Neural crest cell (in vitro differentiated cells): ENCODE data around the gene CLNK. TPM values are rescaled to one million over a fixed set of nuclear protein-coding genes. Genes with fewer than 3 reads are reported as not detected.
"Not testable (repeated sequence)": the region's sequence is repeated elsewhere in the genome, so short reads cannot be mapped to it uniquely, and the experiment has no call there.

Experiments used
- DNase-seq: peaks from one replicate; pipeline ENCODE4 v3.0.0; 2021; ENCODE audit warnings: low read depth, mixed read lengths, low spot score
- H3K27ac Mint-ChIP-seq: one replicate; pipeline ENCODE4 v1.8.0; 2021; ENCODE audit warnings: mild to moderate bottlenecking, mixed read lengths; ENCODE audit not compliant: unreplicated experiment
- H3K27me3 Mint-ChIP-seq: 2 replicates; pipeline ENCODE4 v1.8.0; 2021; ENCODE audit warnings: low read depth, mild to moderate bottlenecking, mixed read lengths
- H3K36me3 Mint-ChIP-seq: 2 replicates; pipeline ENCODE4 v1.8.0; 2021; ENCODE audit warnings: low read depth, mild to moderate bottlenecking, mixed read lengths
- H3K4me1 Mint-ChIP-seq: 2 replicates; pipeline ENCODE4 v1.8.0; 2021; ENCODE audit warnings: mixed read lengths
- H3K4me3 Mint-ChIP-seq: one replicate; pipeline ENCODE4 v1.8.0; 2021; ENCODE audit warnings: mild to moderate bottlenecking, mixed read lengths
- H3K9me3 Mint-ChIP-seq: 2 replicates; pipeline ENCODE4 v1.8.0; 2021; ENCODE audit warnings: mixed read lengths
- total RNA-seq: library from RNA; stranded (reverse); gene quantifications from 2 replicates; pipeline ENCODE4 v1.2.1, GENCODE V29; 2021
- TF ChIP-seq, protein P1 (sequence below): fragments of 200-600 bp; sonication (generic); conservative IDR thresholded peaks from 2 replicates; pipeline ENCODE4 v1.5.0; 2021; ENCODE audit warnings: antibody characterized with exemption, mild to moderate bottlenecking

CLNK gene
- total RNA-seq, 1 donor from 2014 or later = not detected

DNA sequence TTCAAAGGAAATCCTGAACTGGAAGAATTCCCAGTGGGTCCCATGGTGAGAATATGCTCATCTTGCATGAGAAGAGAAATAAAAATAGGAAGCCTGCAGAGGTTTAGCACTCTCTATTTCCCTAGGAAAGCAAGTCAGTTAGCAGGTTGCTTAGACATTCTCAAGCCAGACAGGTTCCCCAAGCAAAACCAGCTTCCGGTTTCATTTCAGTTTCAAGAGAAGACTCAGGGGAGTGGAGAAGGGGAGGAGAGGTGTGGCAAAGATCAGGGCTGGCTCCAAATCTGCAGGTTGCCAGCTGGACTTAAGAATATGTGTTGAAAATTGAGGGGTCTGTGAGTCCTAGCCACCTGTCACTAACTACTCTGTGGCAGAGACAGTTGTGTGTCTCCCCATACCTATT lies 107.5 kb downstream of the CLNK start:
- no peak for DNase-seq
- Mint-ChIP-seq H3K4me3 (no peak overlapping the region), H3K27me3 (no peaks in the 10 kb centered on the region), H3K4me1 (peaks cover 23% of the 10 kb centered on the region), H3K27ac (no peak overlapping the region), H3K9me3 (peaks cover 4% of the 10 kb centered on the region), H3K36me3 (no peaks in the 10 kb centered on the region)
- TF ChIP-seq, protein P1, sequence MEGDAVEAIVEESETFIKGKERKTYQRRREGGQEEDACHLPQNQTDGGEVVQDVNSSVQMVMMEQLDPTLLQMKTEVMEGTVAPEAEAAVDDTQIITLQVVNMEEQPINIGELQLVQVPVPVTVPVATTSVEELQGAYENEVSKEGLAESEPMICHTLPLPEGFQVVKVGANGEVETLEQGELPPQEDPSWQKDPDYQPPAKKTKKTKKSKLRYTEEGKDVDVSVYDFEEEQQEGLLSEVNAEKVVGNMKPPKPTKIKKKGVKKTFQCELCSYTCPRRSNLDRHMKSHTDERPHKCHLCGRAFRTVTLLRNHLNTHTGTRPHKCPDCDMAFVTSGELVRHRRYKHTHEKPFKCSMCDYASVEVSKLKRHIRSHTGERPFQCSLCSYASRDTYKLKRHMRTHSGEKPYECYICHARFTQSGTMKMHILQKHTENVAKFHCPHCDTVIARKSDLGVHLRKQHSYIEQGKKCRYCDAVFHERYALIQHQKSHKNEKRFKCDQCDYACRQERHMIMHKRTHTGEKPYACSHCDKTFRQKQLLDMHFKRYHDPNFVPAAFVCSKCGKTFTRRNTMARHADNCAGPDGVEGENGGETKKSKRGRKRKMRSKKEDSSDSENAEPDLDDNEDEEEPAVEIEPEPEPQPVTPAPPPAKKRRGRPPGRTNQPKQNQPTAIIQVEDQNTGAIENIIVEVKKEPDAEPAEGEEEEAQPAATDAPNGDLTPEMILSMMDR = no peak

DNA sequence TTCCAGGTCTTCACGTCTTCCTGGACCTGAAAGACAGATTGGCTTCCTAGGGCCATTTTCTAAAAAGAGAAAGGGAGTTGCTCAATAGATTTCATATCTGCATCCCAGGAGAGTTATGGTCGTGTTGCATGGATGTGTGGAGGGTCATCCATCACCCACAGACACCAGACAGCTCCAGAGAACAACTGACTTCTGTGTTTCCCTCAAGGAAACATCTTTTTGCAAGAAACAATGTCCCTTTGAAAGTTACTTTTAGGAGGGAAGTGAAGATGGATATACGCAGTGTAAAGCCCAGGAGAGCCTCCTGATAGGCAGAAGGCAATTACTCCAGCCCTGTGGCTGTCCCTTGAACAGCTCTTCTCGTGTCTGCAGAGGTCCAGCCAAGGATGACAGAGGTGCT lies 108.3 kb downstream of the CLNK start:
- Mint-ChIP-seq H3K27me3 (no peaks in the 10 kb centered on the region), H3K9me3 (peaks cover 4% of the 10 kb centered on the region), H3K36me3 (no peaks in the 10 kb centered on the region), H3K27ac (no peak overlapping the region), H3K4me3 (no peak overlapping the region), H3K4me1 (peaks cover 15% of the 10 kb centered on the region)
- no peak for DNase-seq
- TF ChIP-seq, protein P1 = no peak

DNA sequence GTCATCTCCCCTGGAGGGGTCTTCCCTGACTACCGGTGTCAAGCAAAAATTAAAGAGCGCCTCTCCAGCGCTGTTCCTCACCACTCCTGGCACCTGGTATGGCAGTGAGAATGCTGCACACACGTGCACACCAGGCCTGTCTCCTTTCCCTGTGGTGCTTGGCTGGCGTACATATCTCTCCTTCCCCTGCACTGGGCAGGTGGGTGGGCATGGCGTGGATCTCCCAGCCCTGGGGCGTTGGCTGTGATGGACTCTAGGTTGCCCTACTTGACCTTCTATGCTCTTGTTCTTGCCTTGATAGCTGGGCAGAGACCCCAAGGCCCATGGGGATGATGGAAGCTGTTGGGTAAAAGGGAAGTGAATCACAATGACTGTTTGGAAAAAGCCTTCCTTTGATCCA lies 109.2 kb downstream of the CLNK start:
- no peak for DNase-seq
- Mint-ChIP-seq H3K27ac (no peak overlapping the region), H3K27me3 (no peaks in the 10 kb centered on the region), H3K36me3 (no peaks in the 10 kb centered on the region), H3K4me1 (peaks cover 14% of the 10 kb centered on the region), H3K9me3 (peaks cover 4% of the 10 kb centered on the region), H3K4me3 (no peak overlapping the region)
- TF ChIP-seq, protein P1 = no peak

DNA sequence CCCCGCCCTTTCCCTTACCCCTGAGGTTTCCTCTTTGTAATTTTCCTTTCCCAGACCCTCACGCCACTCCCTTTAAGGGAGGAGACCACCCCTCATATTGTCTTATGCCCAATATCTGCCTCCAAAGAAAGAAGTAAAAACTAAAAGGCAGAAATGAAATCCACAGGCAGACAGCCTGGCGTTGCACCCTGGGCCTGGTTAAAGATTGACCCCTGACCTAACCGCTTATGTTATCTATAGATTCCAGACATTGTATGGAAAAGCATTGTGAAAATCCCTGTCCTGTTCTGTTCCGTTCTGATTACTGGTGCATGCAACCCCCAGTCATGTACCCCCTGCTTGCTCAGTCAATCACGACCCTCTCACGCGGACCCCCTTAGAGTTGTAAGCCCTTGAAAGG lies 110.0 kb downstream of the CLNK start:
- peaks cover 14% of the 10 kb centered on the region for H3K4me1 Mint-ChIP-seq
- not testable (repeated sequence) for H3K27ac Mint-ChIP-seq, H3K4me3 Mint-ChIP-seq, H3K27me3 Mint-ChIP-seq, H3K9me3 Mint-ChIP-seq, DNase-seq, H3K36me3 Mint-ChIP-seq

DNA sequence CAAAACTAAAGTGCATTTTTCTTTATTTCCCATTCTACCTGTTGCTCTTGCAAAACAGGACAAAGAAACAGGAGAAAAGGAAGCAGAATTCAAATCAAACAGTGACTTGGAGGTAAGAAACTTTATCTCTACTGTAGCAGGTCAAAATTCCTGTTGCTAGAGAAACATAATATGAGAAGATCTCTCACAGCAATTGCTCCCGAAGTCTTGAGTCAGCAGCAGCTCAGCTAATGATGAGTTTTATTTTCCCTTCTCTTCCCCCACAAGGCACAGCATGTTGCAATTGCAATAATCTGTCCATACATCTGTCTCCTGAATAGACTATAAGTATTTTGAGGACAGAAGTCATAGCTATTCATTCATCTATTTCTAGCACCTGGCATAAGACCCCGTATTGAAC lies 112.7 kb downstream of the CLNK start:
- TF ChIP-seq, protein P1 = no peak
- Mint-ChIP-seq H3K4me3 (no peak overlapping the region), H3K27me3 (no peaks in the 10 kb centered on the region), H3K27ac (no peak overlapping the region), H3K4me1 (peaks cover 14% of the 10 kb centered on the region), H3K36me3 (peaks cover 2% of the 10 kb centered on the region), H3K9me3 (peaks cover 9% of the 10 kb centered on the region)
- no peak for DNase-seq

DNA sequence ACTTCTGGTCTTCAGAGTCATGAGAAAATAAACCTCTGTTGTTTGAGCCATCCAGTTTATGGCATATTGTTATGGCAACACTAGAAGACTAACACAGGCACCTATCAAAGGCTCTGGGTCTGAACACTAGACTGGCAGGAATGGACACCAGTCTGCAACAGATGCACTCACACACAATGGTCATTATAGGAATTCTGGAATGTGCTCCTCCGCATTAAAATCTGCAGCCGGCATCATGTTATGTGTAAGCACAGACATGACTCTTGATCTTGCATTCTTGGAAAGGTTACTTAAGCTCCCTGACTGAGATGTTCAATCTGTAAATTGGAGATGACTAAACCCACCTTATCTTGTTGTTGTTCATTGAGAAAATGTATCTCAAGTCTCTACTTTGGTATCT lies 115.1 kb downstream of the CLNK start:
- Mint-ChIP-seq H3K36me3 (peaks cover 2% of the 10 kb centered on the region), H3K27ac (no peak overlapping the region), H3K4me1 (peaks cover 26% of the 10 kb centered on the region), H3K9me3 (peaks cover 5% of the 10 kb centered on the region), H3K4me3 (no peak overlapping the region), H3K27me3 (no peaks in the 10 kb centered on the region)
- no peak for DNase-seq
- TF ChIP-seq, protein P1 = no peak
